HCT116 (cell line): ENCODE measurements around the gene SMURF1. TPM values are rescaled to one million over a fixed set of nuclear protein-coding genes. Genes with fewer than 3 reads are reported as not detected.

Experiments
- ATAC-seq: fragments of 200-7000 bp; cut with Tn5 transposase; 2 replicates; pipeline ENCODE4 v1.9.1; 2020; ENCODE audit warnings: mild to moderate bottlenecking, moderate library complexity
- BruUV-seq: library from RNA; stranded (reverse); fragments of 400-500 nt; replicated peaks from 2 replicates; lab custom pipeline; 2021; lab: Mats Ljungman, UMichigan
- CTCF ChIA-PET: fragments of 300-600 bp; sonication (Branson Sonifier 250); formaldehyde crosslinking; loops from one replicate; lab custom pipeline; 2021; ENCODE audit warnings: antibody characterized with exemption; lab: Charles Lee
- POLR2A ChIA-PET: fragments of 300-600, 350-600 bp; sonication (Branson Sonifier 250); formaldehyde crosslinking; loops from one replicate; lab custom pipeline; 2021; ENCODE audit warnings: antibody characterized with exemption; lab: Charles Lee
- RAD21 ChIA-PET, 2 experiments: fragments of 300-600 bp; sonication (Branson Sonifier 250); formaldehyde crosslinking; loops; one replicate each; lab custom pipeline; 2023; ENCODE audit warnings: low total read pairs in 2 of 2; ENCODE audit not compliant: uncharacterized antibody in 2 of 2, unreplicated experiment in 2 of 2, low non-redundant PET in 1 of 2; lab: Charles Lee
- DNase-seq: peaks from one replicate; pipeline ENCODE4 v3.0.0-alpha.2; 2010; ENCODE audit warnings: low read depth, low spot score
- H2AFZ ChIP-seq: fragments of 200-600 bp; shearing (Covaris generic), sonication (generic); 2 replicates; pipeline ENCODE4 v1.6.1; 2017; ENCODE audit warnings: low read depth, mixed run types, mixed read lengths, antibody characterized with exemption, low read length; ENCODE audit not compliant: poor library complexity, severe bottlenecking
- H3K27ac ChIP-seq: 2 replicates; pipeline ENCODE4 v1.5.1; 2012; ENCODE audit warnings: low read depth, low read length
- H3K27me3 ChIP-seq: fragments of 200-600 bp; sonication (generic); 2 replicates; pipeline ENCODE4 v1.6.1; 2016; ENCODE audit warnings: mixed run types, low read length, mixed read lengths; ENCODE audit not compliant: insufficient read depth
- H3K36me3 ChIP-seq, 2 experiments: fragments of 200-500 bp in 1 of 2; fragments of 200-600 bp in 1 of 2; sonication (Bioruptor generic) in 1 of 2; sonication (generic) in 1 of 2; 2 replicates each; pipeline versions ENCODE4 v1.5.1 to v1.6.1; 2014 to 2016; ENCODE audit warnings: low read length in 2 of 2, inconsistent platforms in 1 of 2, mixed read lengths in 1 of 2, mixed run types in 1 of 2; ENCODE audit not compliant: insufficient read depth in 2 of 2, control insufficient read depth in 1 of 2
- H3K4me1 ChIP-seq, 2 experiments: fragments of 200-600 bp in 1 of 2; sonication (generic) in 1 of 2; 2 replicates each; pipeline versions ENCODE4 v1.5.1 to v1.6.1; 2012 to 2017; ENCODE audit warnings: low read length in 2 of 2, inconsistent platforms in 1 of 2, mild to moderate bottlenecking in 1 of 2, mixed read lengths in 1 of 2, mixed run types in 1 of 2, moderate library complexity in 1 of 2; ENCODE audit not compliant: insufficient read depth in 2 of 2, control insufficient read depth in 1 of 2
- H3K4me2 ChIP-seq: fragments of 200-600 bp; sonication (generic); 2 replicates; pipeline ENCODE4 v1.6.1; 2017; ENCODE audit warnings: mixed run types, low read length, mixed read lengths
- H3K4me3 ChIP-seq, 2 experiments: fragments of 200-600 bp in 1 of 2; sonication (generic) in 1 of 2; replicated peaks in 1 of 2; 2 replicates each; pipeline ENCODE4 v1.5.1; 2011 to 2016; ENCODE audit warnings: low read length in 2 of 2, control low read depth in 1 of 2, low read depth in 1 of 2, mild to moderate bottlenecking in 1 of 2, mixed read lengths in 1 of 2, mixed run types in 1 of 2
- H3K79me2 ChIP-seq: fragments of 200-600 bp; sonication (generic); 2 replicates; pipeline ENCODE4 v1.6.1; 2017; ENCODE audit warnings: mild to moderate bottlenecking, mixed run types, low read length, moderate library complexity, mixed read lengths; ENCODE audit not compliant: insufficient read depth
- H3K9ac ChIP-seq: fragments of 200-600 bp; sonication (generic); 2 replicates; pipeline ENCODE4 v1.6.1; 2016; ENCODE audit warnings: low read length, mixed read lengths
- H3K9me2 ChIP-seq: fragments of 200-600 bp; sonication (generic), shearing (Covaris generic); 2 replicates; pipeline ENCODE4 v1.6.1; 2017; ENCODE audit warnings: mixed run types, mild to moderate bottlenecking, moderate library complexity; ENCODE audit not compliant: insufficient read depth
- H3K9me3 ChIP-seq, 2 experiments: fragments of 200-500 bp in 1 of 2; fragments of 200-600 bp in 1 of 2; sonication (Bioruptor generic) in 1 of 2; sonication (generic) in 1 of 2; 2 replicates each; pipeline ENCODE4 v1.6.1; 2014 to 2017; ENCODE audit warnings: low read length in 2 of 2, mixed read lengths in 2 of 2, inconsistent platforms in 1 of 2, low read depth in 1 of 2, mild to moderate bottlenecking in 1 of 2, mixed run types in 1 of 2, moderate library complexity in 1 of 2; ENCODE audit not compliant: control insufficient read depth in 1 of 2, insufficient read depth in 1 of 2
- H4K20me1 ChIP-seq: fragments of 200-600 bp; sonication (generic), shearing (Covaris generic); 2 replicates; pipeline ENCODE4 v1.6.1; 2017; ENCODE audit warnings: mixed run types, mild to moderate bottlenecking, moderate library complexity; ENCODE audit not compliant: insufficient read depth
- ATF3 ChIP-seq: IDR thresholded peaks from 2 replicates; pipeline ENCODE4 v1.6.1; 2012
- CBX3 ChIP-seq: IDR thresholded peaks from 2 replicates; pipeline ENCODE4 v1.6.1; 2012; ENCODE audit warnings: low read depth
- EGR1 ChIP-seq: IDR thresholded peaks from 2 replicates; pipeline ENCODE4 v1.6.1; 2012; ENCODE audit warnings: low read depth
- EZH2 ChIP-seq: fragments of 200-600 bp; sonication (generic); IDR thresholded peaks from 2 replicates; pipeline ENCODE4 v1.6.1; 2017; ENCODE audit warnings: antibody characterized with exemption, mixed run types
- EZH2phosphoT487 ChIP-seq: fragments of 200-600 bp; IDR thresholded peaks from 2 replicates; pipeline ENCODE4 v1.6.1; 2018; ENCODE audit warnings: antibody characterized with exemption, borderline replicate concordance
- FOSL1 ChIP-seq: IDR thresholded peaks from 2 replicates; pipeline ENCODE4 v1.6.1; 2012; ENCODE audit warnings: low read depth
- RAD21 ChIP-seq: IDR thresholded peaks from 2 replicates; pipeline ENCODE4 v1.6.1; 2012; ENCODE audit warnings: low read depth, mild to moderate bottlenecking
- SRF ChIP-seq: IDR thresholded peaks from 2 replicates; pipeline ENCODE4 v1.6.1; 2012; ENCODE audit warnings: low read depth
- TCF7L2 ChIP-seq: IDR thresholded peaks from 2 replicates; pipeline ENCODE4 v1.7.0; 2011; ENCODE audit warnings: borderline replicate concordance, inconsistent platforms; ENCODE audit not compliant: insufficient read depth, insufficient read length; ENCODE audit errors: extremely low read depth
- ZFX ChIP-seq: fragments of 450-650 bp; IDR thresholded peaks from 2 replicates; pipeline ENCODE4 v1.6.1; 2017
- ZNF274 ChIP-seq: fragments of 200-500 bp; sonication (Bioruptor generic); IDR thresholded peaks from 2 replicates; pipeline ENCODE4 v1.6.1; 2014; ENCODE audit warnings: mild to moderate bottlenecking, low read depth, low read length, inconsistent platforms
- intact Hi-C: fragments of 100-400 bp; cut with micrococcal nuclease; formaldehyde crosslinking; loops from 2 replicates; pipeline ENCODE4 v1.10.0; 2022
- total RNA-seq: library from RNA; stranded (reverse); gene quantifications from one replicate; pipeline ENCODE4 v1.2.1, GENCODE V29; 2021; ENCODE audit not compliant: unreplicated experiment
- TF ChIP-seq, protein P1 (sequence below): IDR thresholded peaks from 2 replicates; pipeline ENCODE4 v1.6.1; 2012
- TF ChIP-seq, protein P2 (sequence below): IDR thresholded peaks from 2 replicates; pipeline ENCODE4 v1.6.1; 2012; ENCODE audit warnings: low read depth

SMURF1 gene
- total RNA-seq, 1 experiment from 2014 or later, result 24.6 TPM

GRCh38 chr7:99111591-99111990, 32.3 kb downstream of the SMURF1 start:
- Histone ChIP-seq H3K27ac (no peak overlapping the region), H3K9me3 (no peaks in the 10 kb centered on the region), H3K27me3 (no peaks in the 10 kb centered on the region), H3K4me2 (0 out of 2 replicates have a peak overlapping the region, but pooled peaks have one; percentile 10), H3K79me2 (peaks cover 96% of the 10 kb centered on the region), H3K4me1 (peaks cover 23 to 48% of the 10 kb centered on the region in 2 experiments), H4K20me1 (no peaks in the 10 kb centered on the region; the same call in 1 of the 2 replicates), H2AFZ (no peak overlapping the region), H3K9me2 (no peaks in the 10 kb centered on the region), H3K9ac (no peak overlapping the region), H3K4me3 (no peak overlapping the region), H3K36me3 (no peaks in the 10 kb centered on the region)
- BruUV-seq, result no TSS peak
- no peak for TF ChIP-seq CBX3
- no peak for TF ChIP-seq SRF
- TF ChIP-seq ZNF274, result no peak
- no peak for TF ChIP-seq EGR1
- TF ChIP-seq EZH2, result no peak
- CTCF ChIA-PET, result no interaction called here
- ATAC-seq (peak; percentile 41), DNase-seq (no peak)
- POLR2A ChIA-PET, result no interaction called here
- RAD21 ChIA-PET, result interaction anchor here in 1 of 2 experiments (0.8 kb wide), 1 partner anchor 119 kb away, joined by 3 read pairs; no protein-coding TSS in a partner anchor
- intact Hi-C loops, result no loop called here

- no peak overlapping the region for H3K4me2 ChIP-seq
- peaks cover 25 to 53% of the 10 kb centered on the region in 2 experiments for H3K4me1 ChIP-seq
- H3K79me2 ChIP-seq, result peaks cover 96% of the 10 kb centered on the region
- no TSS peak for BruUV-seq
- no peaks in the 10 kb centered on the region for H3K36me3 ChIP-seq
- no peaks in the 10 kb centered on the region for H3K27me3 ChIP-seq
- H3K4me3 ChIP-seq, result no peak overlapping the region
- DNase-seq (no peak), ATAC-seq (no peak)
- no peak overlapping the region for H3K27ac ChIP-seq
- no peak overlapping the region for H3K9ac ChIP-seq
- no peaks in the 10 kb centered on the region for H3K9me2 ChIP-seq
- RAD21 ChIA-PET, result no interaction called here
- intact Hi-C loops, result no loop called here
- no peak overlapping the region for H2AFZ ChIP-seq
- no peaks in the 10 kb centered on the region; the same call in 1 of the 2 replicates for H4K20me1 ChIP-seq
- no peaks in the 10 kb centered on the region for H3K9me3 ChIP-seq
- POLR2A ChIA-PET, result interaction anchor here (0.6 kb wide), 1 partner anchor 121 kb away, joined by 3 read pairs; no protein-coding TSS in a partner anchor
- CTCF ChIA-PET, result no interaction called here
- TF ChIP-seq EZH2 (no peak), EGR1 (no peak), RAD21 (no peak), FOSL1 (no peak), TCF7L2 (no peak), ATF3 (no peak), ZFX (no peak), CBX3 (no peak), EZH2phosphoT487 (no peak)
- TF ChIP-seq, protein P1, sequence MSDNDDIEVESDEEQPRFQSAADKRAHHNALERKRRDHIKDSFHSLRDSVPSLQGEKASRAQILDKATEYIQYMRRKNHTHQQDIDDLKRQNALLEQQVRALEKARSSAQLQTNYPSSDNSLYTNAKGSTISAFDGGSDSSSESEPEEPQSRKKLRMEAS, result no peak
- TF ChIP-seq, protein P2, sequence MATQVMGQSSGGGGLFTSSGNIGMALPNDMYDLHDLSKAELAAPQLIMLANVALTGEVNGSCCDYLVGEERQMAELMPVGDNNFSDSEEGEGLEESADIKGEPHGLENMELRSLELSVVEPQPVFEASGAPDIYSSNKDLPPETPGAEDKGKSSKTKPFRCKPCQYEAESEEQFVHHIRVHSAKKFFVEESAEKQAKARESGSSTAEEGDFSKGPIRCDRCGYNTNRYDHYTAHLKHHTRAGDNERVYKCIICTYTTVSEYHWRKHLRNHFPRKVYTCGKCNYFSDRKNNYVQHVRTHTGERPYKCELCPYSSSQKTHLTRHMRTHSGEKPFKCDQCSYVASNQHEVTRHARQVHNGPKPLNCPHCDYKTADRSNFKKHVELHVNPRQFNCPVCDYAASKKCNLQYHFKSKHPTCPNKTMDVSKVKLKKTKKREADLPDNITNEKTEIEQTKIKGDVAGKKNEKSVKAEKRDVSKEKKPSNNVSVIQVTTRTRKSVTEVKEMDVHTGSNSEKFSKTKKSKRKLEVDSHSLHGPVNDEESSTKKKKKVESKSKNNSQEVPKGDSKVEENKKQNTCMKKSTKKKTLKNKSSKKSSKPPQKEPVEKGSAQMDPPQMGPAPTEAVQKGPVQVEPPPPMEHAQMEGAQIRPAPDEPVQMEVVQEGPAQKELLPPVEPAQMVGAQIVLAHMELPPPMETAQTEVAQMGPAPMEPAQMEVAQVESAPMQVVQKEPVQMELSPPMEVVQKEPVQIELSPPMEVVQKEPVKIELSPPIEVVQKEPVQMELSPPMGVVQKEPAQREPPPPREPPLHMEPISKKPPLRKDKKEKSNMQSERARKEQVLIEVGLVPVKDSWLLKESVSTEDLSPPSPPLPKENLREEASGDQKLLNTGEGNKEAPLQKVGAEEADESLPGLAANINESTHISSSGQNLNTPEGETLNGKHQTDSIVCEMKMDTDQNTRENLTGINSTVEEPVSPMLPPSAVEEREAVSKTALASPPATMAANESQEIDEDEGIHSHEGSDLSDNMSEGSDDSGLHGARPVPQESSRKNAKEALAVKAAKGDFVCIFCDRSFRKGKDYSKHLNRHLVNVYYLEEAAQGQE, result no peak
Measured at GRCh38 chr7:99109108-99110051, 34.5 kb downstream of the SMURF1 start.
